ENCODE results near the gene MCF2L.

DNA sequence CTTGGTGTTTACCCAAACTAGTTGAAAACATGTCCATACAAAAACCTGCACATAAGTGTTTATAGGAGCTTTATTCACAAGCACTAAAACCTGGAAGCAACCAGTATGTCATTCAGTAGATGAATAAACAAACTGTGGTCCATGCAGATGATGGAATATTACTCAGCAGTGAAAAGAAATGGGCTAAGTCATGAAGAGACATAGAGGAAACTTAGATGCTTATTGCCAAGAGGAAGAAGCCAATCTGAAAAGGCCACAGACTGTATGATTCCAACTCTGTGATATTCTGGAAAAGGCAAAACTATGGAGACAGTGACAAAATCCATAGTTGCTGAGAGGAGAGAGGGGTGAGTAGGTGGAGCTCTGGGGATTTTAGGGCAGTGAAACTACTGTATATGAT lies 38.8 kb upstream of the MCF2L start:
- TF ChIP-seq, protein P1, sequence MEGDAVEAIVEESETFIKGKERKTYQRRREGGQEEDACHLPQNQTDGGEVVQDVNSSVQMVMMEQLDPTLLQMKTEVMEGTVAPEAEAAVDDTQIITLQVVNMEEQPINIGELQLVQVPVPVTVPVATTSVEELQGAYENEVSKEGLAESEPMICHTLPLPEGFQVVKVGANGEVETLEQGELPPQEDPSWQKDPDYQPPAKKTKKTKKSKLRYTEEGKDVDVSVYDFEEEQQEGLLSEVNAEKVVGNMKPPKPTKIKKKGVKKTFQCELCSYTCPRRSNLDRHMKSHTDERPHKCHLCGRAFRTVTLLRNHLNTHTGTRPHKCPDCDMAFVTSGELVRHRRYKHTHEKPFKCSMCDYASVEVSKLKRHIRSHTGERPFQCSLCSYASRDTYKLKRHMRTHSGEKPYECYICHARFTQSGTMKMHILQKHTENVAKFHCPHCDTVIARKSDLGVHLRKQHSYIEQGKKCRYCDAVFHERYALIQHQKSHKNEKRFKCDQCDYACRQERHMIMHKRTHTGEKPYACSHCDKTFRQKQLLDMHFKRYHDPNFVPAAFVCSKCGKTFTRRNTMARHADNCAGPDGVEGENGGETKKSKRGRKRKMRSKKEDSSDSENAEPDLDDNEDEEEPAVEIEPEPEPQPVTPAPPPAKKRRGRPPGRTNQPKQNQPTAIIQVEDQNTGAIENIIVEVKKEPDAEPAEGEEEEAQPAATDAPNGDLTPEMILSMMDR (IDR thresholded peaks at IDR 0.05) = no peak
- TF ChIP-seq, protein P2, sequence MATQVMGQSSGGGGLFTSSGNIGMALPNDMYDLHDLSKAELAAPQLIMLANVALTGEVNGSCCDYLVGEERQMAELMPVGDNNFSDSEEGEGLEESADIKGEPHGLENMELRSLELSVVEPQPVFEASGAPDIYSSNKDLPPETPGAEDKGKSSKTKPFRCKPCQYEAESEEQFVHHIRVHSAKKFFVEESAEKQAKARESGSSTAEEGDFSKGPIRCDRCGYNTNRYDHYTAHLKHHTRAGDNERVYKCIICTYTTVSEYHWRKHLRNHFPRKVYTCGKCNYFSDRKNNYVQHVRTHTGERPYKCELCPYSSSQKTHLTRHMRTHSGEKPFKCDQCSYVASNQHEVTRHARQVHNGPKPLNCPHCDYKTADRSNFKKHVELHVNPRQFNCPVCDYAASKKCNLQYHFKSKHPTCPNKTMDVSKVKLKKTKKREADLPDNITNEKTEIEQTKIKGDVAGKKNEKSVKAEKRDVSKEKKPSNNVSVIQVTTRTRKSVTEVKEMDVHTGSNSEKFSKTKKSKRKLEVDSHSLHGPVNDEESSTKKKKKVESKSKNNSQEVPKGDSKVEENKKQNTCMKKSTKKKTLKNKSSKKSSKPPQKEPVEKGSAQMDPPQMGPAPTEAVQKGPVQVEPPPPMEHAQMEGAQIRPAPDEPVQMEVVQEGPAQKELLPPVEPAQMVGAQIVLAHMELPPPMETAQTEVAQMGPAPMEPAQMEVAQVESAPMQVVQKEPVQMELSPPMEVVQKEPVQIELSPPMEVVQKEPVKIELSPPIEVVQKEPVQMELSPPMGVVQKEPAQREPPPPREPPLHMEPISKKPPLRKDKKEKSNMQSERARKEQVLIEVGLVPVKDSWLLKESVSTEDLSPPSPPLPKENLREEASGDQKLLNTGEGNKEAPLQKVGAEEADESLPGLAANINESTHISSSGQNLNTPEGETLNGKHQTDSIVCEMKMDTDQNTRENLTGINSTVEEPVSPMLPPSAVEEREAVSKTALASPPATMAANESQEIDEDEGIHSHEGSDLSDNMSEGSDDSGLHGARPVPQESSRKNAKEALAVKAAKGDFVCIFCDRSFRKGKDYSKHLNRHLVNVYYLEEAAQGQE (IDR thresholded peaks at IDR 0.05) = no peak
- TF ChIP-seq HDAC2 (IDR thresholded peaks at IDR 0.05) = no peak
- no peak for TF ChIP-seq POLR2A (IDR thresholded peaks at IDR 0.05; ENCODE audit: low read length)
- TF ChIP-seq CEBPB (IDR thresholded peaks at IDR 0.05) = no peak
- no peak for TF ChIP-seq ZC3H11A (IDR thresholded peaks at IDR 0.05)

Measured in A549 (cell line).